NCI-H1092 treated with DMSO at 0.1 percent for 48 hours (cell line): Measurements from ENCODE around the gene P4HTM.
A peak's percentile ranks its signal among the peaks of the same experiment; 100 is the strongest.

Source experiments
- DNase-seq: peaks from one replicate; lab custom pipeline; 2025; lab: John Stamatoyannopoulos, UW

The P4HTM gene, protein sequence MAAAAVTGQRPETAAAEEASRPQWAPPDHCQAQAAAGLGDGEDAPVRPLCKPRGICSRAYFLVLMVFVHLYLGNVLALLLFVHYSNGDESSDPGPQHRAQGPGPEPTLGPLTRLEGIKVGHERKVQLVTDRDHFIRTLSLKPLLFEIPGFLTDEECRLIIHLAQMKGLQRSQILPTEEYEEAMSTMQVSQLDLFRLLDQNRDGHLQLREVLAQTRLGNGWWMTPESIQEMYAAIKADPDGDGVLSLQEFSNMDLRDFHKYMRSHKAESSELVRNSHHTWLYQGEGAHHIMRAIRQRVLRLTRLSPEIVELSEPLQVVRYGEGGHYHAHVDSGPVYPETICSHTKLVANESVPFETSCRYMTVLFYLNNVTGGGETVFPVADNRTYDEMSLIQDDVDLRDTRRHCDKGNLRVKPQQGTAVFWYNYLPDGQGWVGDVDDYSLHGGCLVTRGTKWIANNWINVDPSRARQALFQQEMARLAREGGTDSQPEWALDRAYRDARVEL

DNA sequence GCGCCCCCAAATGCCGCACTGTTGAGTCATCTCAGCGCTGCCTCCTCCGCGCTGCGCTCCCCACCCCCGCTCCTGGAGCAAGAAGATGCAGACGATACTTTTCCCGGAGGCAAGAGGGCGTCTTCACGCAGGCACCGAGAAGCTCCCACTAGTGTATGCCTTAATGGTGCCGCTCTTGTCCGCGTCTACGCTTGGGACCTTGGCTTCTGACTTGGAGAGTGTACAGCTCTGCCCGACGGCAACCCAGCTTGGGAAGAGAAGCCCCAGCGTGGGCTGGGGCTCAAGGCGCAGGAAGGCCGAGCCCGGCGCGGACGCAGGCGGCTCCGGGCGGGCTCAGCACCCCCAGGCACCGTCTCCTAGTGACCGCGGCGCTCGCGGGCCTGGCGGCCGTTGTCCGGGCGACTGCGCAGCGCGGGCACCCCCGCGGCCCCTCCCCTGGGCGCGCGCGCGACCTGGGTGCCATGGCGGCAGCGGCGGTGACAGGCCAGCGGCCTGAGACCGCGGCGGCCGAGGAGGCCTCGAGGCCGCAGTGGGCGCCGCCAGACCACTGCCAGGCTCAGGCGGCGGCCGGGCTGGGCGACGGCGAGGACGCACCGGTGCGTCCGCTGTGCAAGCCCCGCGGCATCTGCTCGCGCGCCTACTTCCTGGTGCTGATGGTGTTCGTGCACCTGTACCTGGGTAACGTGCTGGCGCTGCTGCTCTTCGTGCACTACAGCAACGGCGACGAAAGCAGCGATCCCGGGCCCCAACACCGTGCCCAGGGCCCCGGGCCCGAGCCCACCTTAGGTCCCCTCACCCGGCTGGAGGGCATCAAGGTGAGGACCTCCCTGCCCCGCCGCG lies at the start of gene P4HTM:
Gene P4HTM, plus strand, starts transcription at position 446 of the 840 bp plus-strand sequence. Its CDS starts 16 bp downstream, at position 462.
- DNase-seq = peak; percentile 64

GRCh38 chr3:48945432-48945831 lies 44.6 kb upstream of the P4HTM start:
- no peak for DNase-seq

GRCh38 chr3:48945891-48946549 lies 44.0 kb upstream of the P4HTM start:
- no peak for DNase-seq

DNA sequence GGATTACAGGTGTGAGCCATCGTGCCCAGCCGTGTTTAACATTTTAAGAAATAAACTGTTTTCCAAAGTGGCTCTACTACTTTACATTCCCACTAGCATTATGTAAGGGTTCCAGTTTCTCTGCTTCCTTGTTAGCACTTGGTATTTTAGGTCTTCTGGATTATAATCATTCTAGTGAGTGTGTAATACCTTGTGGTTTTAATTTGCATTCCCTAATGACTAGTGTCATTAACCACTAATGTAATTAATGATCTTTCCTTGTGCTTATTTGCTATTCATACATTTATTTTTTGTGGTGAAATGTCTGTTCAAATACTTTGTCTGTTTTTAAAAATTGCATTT lies 40.7 kb upstream of the P4HTM start:
- no peak for DNase-seq

GRCh38 chr3:48950051-48950450 lies 40.0 kb upstream of the P4HTM start:
- DNase-seq = no peak

DNA sequence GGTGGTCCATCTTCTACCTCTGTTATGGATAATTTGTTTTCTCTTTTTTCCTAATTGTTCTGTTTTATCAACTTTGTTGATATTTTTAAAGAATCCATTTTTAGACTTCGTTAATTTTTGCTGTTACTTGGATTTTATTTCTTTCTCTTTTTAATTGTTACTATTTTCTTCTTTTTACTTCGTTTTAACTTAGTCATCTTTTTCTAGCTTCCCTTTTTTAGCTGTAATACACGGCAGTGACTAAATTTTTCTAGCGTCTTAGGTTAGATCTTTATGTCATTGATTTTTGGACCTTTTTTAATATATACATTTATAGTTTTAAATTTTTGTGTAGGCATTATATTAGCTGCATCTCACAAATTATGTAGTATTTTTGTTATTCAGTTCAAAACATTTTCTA lies 38.3 kb upstream of the P4HTM start:
- no peak for DNase-seq

DNA sequence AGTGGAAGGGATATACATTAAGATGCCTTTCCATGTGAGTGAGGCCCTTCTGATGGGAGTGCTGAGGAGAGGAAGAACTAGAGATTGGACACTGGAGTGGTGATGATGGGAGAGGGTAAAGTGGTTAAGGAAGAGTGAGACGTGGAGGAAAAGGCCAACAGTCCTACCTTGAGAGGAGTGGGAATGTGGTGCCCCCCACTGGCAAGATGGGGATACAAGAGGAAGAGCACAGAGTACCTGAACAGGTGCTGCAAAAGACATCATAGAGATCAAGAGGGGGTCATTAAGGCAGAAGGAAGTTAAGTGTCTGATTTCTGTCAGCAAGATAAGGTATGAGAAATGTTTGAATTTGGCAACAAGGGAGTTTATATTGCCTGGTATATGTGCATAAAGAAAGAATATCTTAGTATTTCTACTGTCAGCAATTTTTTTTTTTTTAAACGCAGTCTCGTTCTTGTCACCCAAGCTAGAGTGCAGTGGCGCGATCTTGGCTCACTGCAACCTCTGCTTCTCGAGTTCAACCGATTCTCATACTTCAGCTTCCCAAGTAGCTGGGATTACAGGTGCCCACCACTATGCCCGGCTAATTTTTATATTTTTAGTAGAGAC lies 37.4 kb upstream of the P4HTM start:
- DNase-seq = peak; percentile 2

DNA sequence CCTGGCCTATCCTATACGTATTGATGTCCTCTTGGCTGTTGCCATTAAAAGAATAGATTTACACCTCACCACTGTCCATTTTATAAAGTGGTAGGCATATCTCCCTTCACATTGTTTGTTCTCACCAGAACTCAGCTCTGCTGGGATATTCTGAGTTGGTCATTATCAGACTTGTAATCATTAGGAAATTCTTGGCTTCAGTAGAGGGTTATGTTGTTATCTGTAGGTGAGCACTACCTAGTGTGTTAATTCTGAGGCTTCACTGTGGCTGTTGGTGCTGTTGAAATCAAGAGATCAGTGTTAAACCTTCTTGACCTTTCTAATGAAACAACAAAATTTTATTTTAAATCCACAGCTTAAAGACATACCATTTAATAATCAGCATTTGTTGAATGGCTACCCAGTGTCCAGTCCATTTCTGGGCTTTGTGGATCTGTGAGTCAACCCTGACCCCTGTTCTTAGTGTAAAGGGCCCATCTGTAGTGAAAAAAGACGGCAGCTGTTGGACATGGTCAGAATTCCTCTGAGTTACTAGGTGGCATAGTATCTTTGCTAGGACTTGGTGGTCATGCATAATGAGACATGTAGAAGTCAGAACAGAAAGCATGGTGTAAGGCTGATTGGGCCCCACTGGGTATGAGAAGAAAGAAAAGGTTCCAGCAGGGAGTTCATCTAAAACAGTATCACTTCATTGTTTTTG lies 32.9 kb upstream of the P4HTM start:
- DNase-seq = no peak

GRCh38 chr3:48960841-48961413 lies 29.1 kb upstream of the P4HTM start:
- no peak for DNase-seq

GRCh38 chr3:48962340-48962739 lies 27.7 kb upstream of the P4HTM start:
- no peak for DNase-seq

- DNase-seq = no peak
These were observed 27.1 kb upstream of the P4HTM start for GRCh38 chr3:48962939-48963338.

GRCh38 chr3:48963591-48963990 lies 26.4 kb upstream of the P4HTM start:
- no peak for DNase-seq

GRCh38 chr3:48966367-48966766 lies 23.7 kb upstream of the P4HTM start:
- no peak for DNase-seq

DNA sequence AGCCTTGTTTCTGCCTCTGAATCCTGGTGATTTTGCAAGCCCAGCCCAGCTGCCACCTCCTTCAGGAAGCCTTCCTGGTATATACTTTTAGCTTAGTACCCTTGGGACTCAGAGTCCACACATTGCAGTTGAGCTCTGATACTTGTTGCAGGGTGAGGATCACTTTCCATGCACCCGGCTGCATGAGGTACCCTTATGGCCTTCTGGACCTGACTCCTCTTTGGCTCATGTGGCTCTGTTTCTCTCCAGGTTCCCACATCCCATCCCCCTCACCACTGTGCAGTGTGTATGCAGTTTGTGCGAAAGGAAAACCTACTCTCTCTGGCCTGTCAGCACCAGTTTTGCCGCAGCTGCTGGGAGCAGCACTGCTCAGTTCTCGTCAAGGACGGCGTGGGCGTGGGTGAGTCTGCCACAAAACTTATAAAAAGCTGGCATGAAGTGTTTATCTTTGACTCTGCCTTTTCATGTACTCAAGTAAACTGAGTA lies 23.1 kb upstream of the P4HTM start:
- DNase-seq = no peak

DNA sequence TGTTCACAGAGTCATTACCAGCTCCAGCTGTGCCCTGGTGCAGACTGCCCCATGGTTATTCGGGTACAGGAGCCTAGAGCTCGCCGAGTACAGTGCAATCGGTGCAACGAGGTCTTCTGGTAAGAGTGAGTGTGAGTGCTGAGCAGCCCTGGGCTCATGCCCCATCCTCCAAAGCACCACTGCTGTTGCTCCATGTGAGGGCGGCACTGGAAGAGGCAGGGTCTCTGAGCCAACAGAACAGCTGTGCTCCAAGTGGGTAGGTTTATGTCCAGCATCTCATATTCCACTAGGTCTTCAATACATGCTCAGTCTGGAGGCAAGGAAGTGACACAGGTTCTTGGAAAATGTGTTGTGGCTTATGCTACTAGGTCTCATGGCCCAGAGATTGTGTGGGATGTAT lies 19.5 kb upstream of the P4HTM start:
- DNase-seq = no peak

DNA sequence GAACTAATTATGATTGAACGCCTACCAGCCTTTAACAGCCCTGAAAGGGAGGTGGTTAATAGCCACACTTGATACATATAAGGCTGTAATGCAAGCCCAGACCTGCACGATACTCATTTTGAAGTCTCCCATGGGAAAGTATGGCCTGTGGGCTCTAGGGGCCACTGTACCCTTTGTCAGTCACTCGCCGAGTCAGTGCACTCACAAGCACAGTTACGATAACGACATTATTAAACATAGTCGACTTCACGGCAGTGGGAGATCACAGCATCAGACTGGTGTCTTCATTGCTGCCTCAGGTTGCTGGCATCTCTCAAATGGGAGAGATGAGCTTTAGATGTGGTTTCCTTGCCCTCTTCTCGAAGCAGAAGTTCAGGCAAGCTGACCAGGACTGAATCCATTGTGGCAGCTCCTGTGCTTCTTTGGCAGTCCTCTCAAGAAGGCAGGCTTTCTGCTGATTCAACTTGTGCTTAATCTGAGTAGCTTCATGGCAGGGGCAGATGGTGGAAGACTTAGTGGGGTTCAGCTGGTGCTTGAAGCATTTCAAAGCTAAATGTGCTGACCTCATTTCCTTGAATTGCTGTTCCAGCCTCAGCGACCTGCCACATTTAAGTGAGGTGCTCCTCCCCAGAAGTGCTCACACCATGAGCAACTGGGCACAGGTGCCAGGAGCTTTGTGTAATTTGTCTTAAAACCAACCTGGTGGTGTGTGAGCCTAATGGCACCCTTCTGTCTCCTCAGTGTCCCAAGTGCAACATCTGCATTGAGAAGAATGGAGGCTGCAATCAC lies 15.8 kb upstream of the P4HTM start:
- DNase-seq = no peak

- DNase-seq = no peak
These were observed 10.6 kb upstream of the P4HTM start for GRCh38 chr3:48979451-48979850.

DNA sequence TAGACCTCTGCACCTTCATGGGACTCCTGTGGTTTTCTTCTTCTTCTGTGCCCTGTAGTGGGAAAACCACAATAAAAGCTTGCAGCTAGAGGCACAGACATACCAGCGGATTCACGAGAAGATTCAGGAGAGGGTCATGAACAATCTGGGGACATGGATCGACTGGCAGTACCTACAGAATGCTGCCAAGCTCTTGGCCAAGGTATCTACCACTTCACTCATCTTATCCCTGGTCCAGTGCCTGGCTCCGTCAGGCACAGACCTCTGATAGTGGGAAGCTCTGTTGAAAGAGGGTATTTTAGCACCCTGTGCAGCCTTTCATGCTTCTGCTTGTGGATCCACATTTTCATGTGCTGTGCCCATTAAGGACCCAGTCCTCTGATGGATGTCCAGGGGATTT lies 9.7 kb upstream of the P4HTM start:
- no peak for DNase-seq

GRCh38 chr3:48982016-48982415 lies 8.0 kb upstream of the P4HTM start:
- no peak for DNase-seq

GRCh38 chr3:48982686-48983085 lies 7.4 kb upstream of the P4HTM start:
- DNase-seq = no peak
